Stimulated activated CD4-positive, alpha-beta T cell treated with anti-CD3 and anti-CD28 coated beads, Interleukin-4, amount 100 ng/mL, for 48 hours (primary cell): ENCODE data around the gene PGF.
"Not testable (repeated sequence)": the region's sequence is repeated elsewhere in the genome, so short reads cannot be mapped to it uniquely, and the experiment has no call there.

ENCODE experiments used
- DNase-seq, 2 donors: peaks; one replicate each; pipeline ENCODE4 v3.0.0-alpha.2; 2020; ENCODE audit warnings: low read depth in 2 of 2

PGF gene

GRCh38 chr14:74955229-74956026 lies at the start of gene PGF:
Gene PGF, minus strand, starts transcription at chr14:74955597. Its CDS starts 355 bp downstream, at chr14:74955242.
- peak in 1 of 2 donors; percentile 22 for DNase-seq

GRCh38 chr14:75003250-75004027 lies 48.0 kb upstream of the PGF start:
- no peak for DNase-seq

- peak; percentile 97 to 99 for DNase-seq
These were observed 47.2 kb upstream of the PGF start, which contains the start of gene EIF2B2 for GRCh38 chr14:75002392-75003249. Gene EIF2B2, plus strand, starts transcription at chr14:75002921. Its CDS starts 70 bp downstream, at chr14:75002991.

GRCh38 chr14:75001899-75002298 lies 46.5 kb upstream of the PGF start:
- DNase-seq: no peak

- DNase-seq: no peak
These were observed 45.9 kb upstream of the PGF start for GRCh38 chr14:75001261-75001660.

GRCh38 chr14:74995781-74996180 lies 40.4 kb upstream of the PGF start:
- not testable (repeated sequence) for DNase-seq

- not testable (repeated sequence) for DNase-seq
These were observed 38.8 kb upstream of the PGF start for GRCh38 chr14:74994182-74994581.

- DNase-seq: no peak
These were observed 33.6 kb upstream of the PGF start for GRCh38 chr14:74988993-74989392.

- no peak for DNase-seq
These were observed 32.7 kb upstream of the PGF start for GRCh38 chr14:74988131-74988530.

- no peak for DNase-seq
These were observed 30.4 kb upstream of the PGF start for GRCh38 chr14:74985806-74986205.

- no peak for DNase-seq
These were observed 29.6 kb upstream of the PGF start for GRCh38 chr14:74985028-74985310.

GRCh38 chr14:74984236-74985027 lies 29.0 kb upstream of the PGF start:
- no peak for DNase-seq

- DNase-seq: no peak
These were observed 27.9 kb upstream of the PGF start for GRCh38 chr14:74983343-74983742.

GRCh38 chr14:74982661-74983060 lies 27.3 kb upstream of the PGF start:
- no peak for DNase-seq

- DNase-seq: no peak
These were observed 26.4 kb upstream of the PGF start for GRCh38 chr14:74981833-74982232.

GRCh38 chr14:74981462-74981782 lies 26.0 kb upstream of the PGF start:
- DNase-seq: no peak

GRCh38 chr14:74980731-74981461 lies 25.5 kb upstream of the PGF start:
- no peak for DNase-seq

- DNase-seq: no peak
These were observed 25.0 kb upstream of the PGF start for GRCh38 chr14:74980398-74980730.

GRCh38 chr14:74979442-74980397 lies 24.3 kb upstream of the PGF start:
- DNase-seq: no peak

- no peak for DNase-seq
These were observed 23.6 kb upstream of the PGF start for GRCh38 chr14:74979029-74979428.
